NCI-H1417 (cell line): ENCODE measurements around the gene RNF169.
"Not testable (repeated sequence)": the region's sequence is repeated elsewhere in the genome, so short reads cannot be mapped to it uniquely, and the experiment has no call there.

ENCODE experiments used
- DNase-seq, 3 experiments: peaks; one replicate each; lab custom pipeline; 2025; lab: John Stamatoyannopoulos, UW

RNF169 gene

GRCh38 chr11:74726547-74727182, 22.0 kb upstream of the RNF169 start:
- DNase-seq: peak; percentile 52 to 80 (median 76)

- DNase-seq: no peak
Measured at GRCh38 chr11:74729397-74729796, 19.3 kb upstream of the RNF169 start.

- DNase-seq: no peak
Measured at GRCh38 chr11:74730571-74731260, 17.9 kb upstream of the RNF169 start.

GRCh38 chr11:74731301-74732094, 17.2 kb upstream of the RNF169 start, which contains the start of gene CHRDL2:
TSS of gene CHRDL2 (minus strand) at chr11:74731426. CDS start at chr11:74730888, 538 bp downstream.
- peak in 1 of 3 experiments; percentile 20 for DNase-seq

GRCh38 chr11:74734559-74734925, 14.1 kb upstream of the RNF169 start:
- no peak for DNase-seq

GRCh38 chr11:74735365-74735928, 13.2 kb upstream of the RNF169 start:
- DNase-seq: peak in 1 of 3 experiments; percentile 17

GRCh38 chr11:74736031-74736430, 12.6 kb upstream of the RNF169 start:
- no peak for DNase-seq

GRCh38 chr11:74739546-74740270, 8.9 kb upstream of the RNF169 start:
- peak in 2 of 3 experiments; percentile 8 to 52 for DNase-seq

GRCh38 chr11:74742070-74742469, 6.6 kb upstream of the RNF169 start:
- no peak for DNase-seq

- no peak for DNase-seq
Measured at GRCh38 chr11:74743640-74744039, 5.0 kb upstream of the RNF169 start.

- no peak for DNase-seq
Measured at GRCh38 chr11:74744277-74744676, 4.4 kb upstream of the RNF169 start.

- DNase-seq: no peak
Measured at GRCh38 chr11:74746868-74747267, 1.8 kb upstream of the RNF169 start.

GRCh38 chr11:74749127-74749964, 697 bp downstream of the RNF169 start:
- peak; percentile 56 to 87 (median 76) for DNase-seq

- DNase-seq: no peak
Measured at GRCh38 chr11:74749965-74750296, 1.3 kb downstream of the RNF169 start.

GRCh38 chr11:74750598-74750997, 1.9 kb downstream of the RNF169 start:
- DNase-seq: not testable (repeated sequence)

GRCh38 chr11:74751303-74751702, 2.7 kb downstream of the RNF169 start:
- DNase-seq: no peak

GRCh38 chr11:74754507-74755252, 6.0 kb downstream of the RNF169 start:
- no peak for DNase-seq

- no peak for DNase-seq
Measured at GRCh38 chr11:74755395-74755995, 6.8 kb downstream of the RNF169 start.

- no peak for DNase-seq
Measured at GRCh38 chr11:74756571-74756970, 7.9 kb downstream of the RNF169 start.

GRCh38 chr11:74766905-74767304, 18.3 kb downstream of the RNF169 start:
- DNase-seq: no peak
